Measurements from ENCODE around the gene SARS2. TPM values are rescaled to one million over a fixed set of nuclear protein-coding genes. Genes with fewer than 3 reads are reported as not detected.
A peak's percentile ranks its signal among the peaks of the same experiment; 100 is the strongest.
"Not testable (repeated sequence)": the region's sequence is repeated elsewhere in the genome, so short reads cannot be mapped to it uniquely, and the experiment has no call there.

SARS2 gene
- total RNA-seq, 1 experiment from 2014 or later: 20.8 TPM

- H3K9me3 ChIP-seq: no peaks in the 10 kb centered on the region
- no peaks in the 10 kb centered on the region for H3K27me3 ChIP-seq
- DNase-seq: no peak
- H3K4me3 ChIP-seq: no peak overlapping the region
- H3K36me3 ChIP-seq: peaks cover 26% of the 10 kb centered on the region
Measured at GRCh38 chr19:38952395-38953165, 22.0 kb upstream of the SARS2 start.

GRCh38 chr19:38951187-38951586, 20.6 kb upstream of the SARS2 start:
- DNase-seq: no peak

GRCh38 chr19:38949580-38950367, 19.2 kb upstream of the SARS2 start:
- no peak overlapping the region for H3K4me3 ChIP-seq
- peaks cover 26% of the 10 kb centered on the region for H3K36me3 ChIP-seq
- H3K9me3 ChIP-seq: no peaks in the 10 kb centered on the region
- no peak for DNase-seq
- H3K27me3 ChIP-seq: no peaks in the 10 kb centered on the region

More at GRCh38 chr19:38951187-38951586, 20.6 kb upstream of the SARS2 start:
- Histone ChIP-seq H3K9me3 (no peaks in the 10 kb centered on the region), H3K27me3 (no peaks in the 10 kb centered on the region), H3K4me3 (no peak overlapping the region), H3K36me3 (peaks cover 23% of the 10 kb centered on the region)

- peaks cover 26% of the 10 kb centered on the region for H3K36me3 ChIP-seq
- DNase-seq: no peak
- H3K27me3 ChIP-seq: no peaks in the 10 kb centered on the region
- H3K4me3 ChIP-seq: no peak overlapping the region
- H3K9me3 ChIP-seq: no peaks in the 10 kb centered on the region
Measured at GRCh38 chr19:38946229-38947010, 15.9 kb upstream of the SARS2 start.

GRCh38 chr19:38945562-38946228, 15.1 kb upstream of the SARS2 start:
- H3K9me3 ChIP-seq: no peaks in the 10 kb centered on the region
- H3K36me3 ChIP-seq: peaks cover 26% of the 10 kb centered on the region
- H3K27me3 ChIP-seq: no peaks in the 10 kb centered on the region
- DNase-seq: no peak
- no peak overlapping the region for H3K4me3 ChIP-seq

- DNase-seq: no peak
Measured at GRCh38 chr19:38944981-38945506, 14.5 kb upstream of the SARS2 start.

GRCh38 chr19:38942471-38943181, 12.1 kb upstream of the SARS2 start:
- Histone ChIP-seq H3K4me3 (no peak overlapping the region), H3K36me3 (peaks cover 17% of the 10 kb centered on the region), H3K9me3 (no peaks in the 10 kb centered on the region), H3K27me3 (no peaks in the 10 kb centered on the region)
- no peak for DNase-seq

More at GRCh38 chr19:38944981-38945506, 14.5 kb upstream of the SARS2 start:
- no peak overlapping the region for H3K4me3 ChIP-seq
- H3K36me3 ChIP-seq: peaks cover 22% of the 10 kb centered on the region
- no peaks in the 10 kb centered on the region for H3K9me3 ChIP-seq
- H3K27me3 ChIP-seq: no peaks in the 10 kb centered on the region

GRCh38 chr19:38941979-38942378, 11.4 kb upstream of the SARS2 start:
- DNase-seq: no peak
- Histone ChIP-seq H3K36me3 (peaks cover 15% of the 10 kb centered on the region), H3K4me3 (no peak overlapping the region), H3K27me3 (no peaks in the 10 kb centered on the region), H3K9me3 (no peaks in the 10 kb centered on the region)

- not testable (repeated sequence) for H3K27me3 ChIP-seq, DNase-seq, H3K9me3 ChIP-seq, H3K4me3 ChIP-seq
- H3K36me3 ChIP-seq: peaks cover 12% of the 10 kb centered on the region
Measured at GRCh38 chr19:38941466-38941865, 10.9 kb upstream of the SARS2 start.

- Histone ChIP-seq H3K9me3 (0 out of 2 replicates have a peak, but pooled peaks cover under 1% of the 10 kb centered on the region), H3K27me3 (no peaks in the 10 kb centered on the region), H3K4me3 (no peak overlapping the region), H3K36me3 (peaks cover 12% of the 10 kb centered on the region)
- DNase-seq: no peak
Measured at GRCh38 chr19:38939957-38940356, 9.4 kb upstream of the SARS2 start.

GRCh38 chr19:38933544-38933943, 3.0 kb upstream of the SARS2 start:
- Histone ChIP-seq H3K4me3 (no peak overlapping the region), H3K36me3 (peaks cover 50% of the 10 kb centered on the region), H3K9me3 (peaks cover 5% of the 10 kb centered on the region; the same call in 1 of the 2 replicates), H3K27me3 (no peaks in the 10 kb centered on the region)
- no peak for DNase-seq

GRCh38 chr19:38932425-38933179, 2.0 kb upstream of the SARS2 start:
- no peaks in the 10 kb centered on the region for H3K27me3 ChIP-seq
- peaks cover 57% of the 10 kb centered on the region for H3K36me3 ChIP-seq
- DNase-seq: no peak
- peak overlapping the region; percentile 73; the same call in 1 of the 2 replicates for H3K4me3 ChIP-seq
- peaks cover 5% of the 10 kb centered on the region; the same call in 1 of the 2 replicates for H3K9me3 ChIP-seq

GRCh38 chr19:38931521-38931793, 894 bp upstream of the SARS2 start:
- DNase-seq: no peak
- peaks cover 59% of the 10 kb centered on the region for H3K36me3 ChIP-seq
- H3K27me3 ChIP-seq: no peaks in the 10 kb centered on the region

GRCh38 chr19:38930776-38931520, 385 bp upstream of the SARS2 start, which contains the start of gene MRPS12:
MRPS12 (plus strand) TSS chr19:38930944; CDS start chr19:38931295, 351 bp downstream.
- peak; percentile 99 for DNase-seq
- Histone ChIP-seq H3K36me3 (peaks cover 64% of the 10 kb centered on the region), H3K27me3 (no peaks in the 10 kb centered on the region), H3K9me3 (peaks cover 5% of the 10 kb centered on the region; the same call in 1 of the 2 replicates), H3K4me3 (peak within 1 kb of the TSS; percentile 73)

More at GRCh38 chr19:38931521-38931793, 894 bp upstream of the SARS2 start:
- Histone ChIP-seq H3K9me3 (peaks cover 5% of the 10 kb centered on the region; the same call in 1 of the 2 replicates), H3K4me3 (peak overlapping the region; percentile 73)
